HG03460 (cell line): Measurements from ENCODE around the gene FRMD4A.
"Not testable (repeated sequence)": the region's sequence is repeated elsewhere in the genome, so short reads cannot be mapped to it uniquely, and the experiment has no call there.

Experiments used
- ATAC-seq: cut with Tn5 transposase; IDR thresholded peaks from one replicate; pipeline ENCODE4 v1.9.1; 2021; ENCODE audit not compliant: unreplicated experiment

FRMD4A gene

GRCh38 chr10:13829790-13830189, 500.9 kb downstream of the FRMD4A start:
- ATAC-seq, result no peak

GRCh38 chr10:13828284-13828683, 502.4 kb downstream of the FRMD4A start:
- not testable (repeated sequence) for ATAC-seq

GRCh38 chr10:13827076-13827797, 503.5 kb downstream of the FRMD4A start:
- ATAC-seq, result no peak

- ATAC-seq, result no peak
These were observed 506.9 kb downstream of the FRMD4A start for GRCh38 chr10:13823709-13824405.

- no peak for ATAC-seq
These were observed 507.5 kb downstream of the FRMD4A start for GRCh38 chr10:13823096-13823708.

GRCh38 chr10:13822490-13822889, 508.2 kb downstream of the FRMD4A start:
- no peak for ATAC-seq

- ATAC-seq, result no peak
These were observed 509.8 kb downstream of the FRMD4A start for GRCh38 chr10:13820964-13821337.

GRCh38 chr10:13820119-13820963, 510.4 kb downstream of the FRMD4A start:
- ATAC-seq, result no peak

GRCh38 chr10:13816195-13816925, 514.4 kb downstream of the FRMD4A start:
- no peak for ATAC-seq

- ATAC-seq, result no peak
These were observed 515.0 kb downstream of the FRMD4A start for GRCh38 chr10:13815756-13816155.

- ATAC-seq, result no peak
These were observed 517.2 kb downstream of the FRMD4A start for GRCh38 chr10:13813550-13813949.

- ATAC-seq, result no peak
These were observed 517.9 kb downstream of the FRMD4A start for GRCh38 chr10:13812804-13813203.

- no peak for ATAC-seq
These were observed 520.2 kb downstream of the FRMD4A start for GRCh38 chr10:13810568-13810967.

GRCh38 chr10:13809427-13809826, 521.3 kb downstream of the FRMD4A start:
- ATAC-seq, result no peak

- no peak for ATAC-seq
These were observed 522.0 kb downstream of the FRMD4A start for GRCh38 chr10:13808556-13809391.

GRCh38 chr10:13806419-13806818, 524.3 kb downstream of the FRMD4A start:
- ATAC-seq, result no peak

GRCh38 chr10:13803566-13804554, 526.9 kb downstream of the FRMD4A start:
- ATAC-seq, result no peak

GRCh38 chr10:13801907-13802288, 528.8 kb downstream of the FRMD4A start:
- ATAC-seq, result no peak
